Measurements from ENCODE around the gene ALDH1B1. TPM values are rescaled to one million over a fixed set of nuclear protein-coding genes. Genes with fewer than 3 reads are reported as not detected.

ALDH1B1 gene
- polyA plus RNA-seq, 1 experiment = 47.0 TPM

- no peak for DNase-seq (ENCODE audit: low read depth, low spot score)
- H3K27me3 ChIP-seq (ENCODE audit: control insufficient read depth, insufficient read depth, low read length) = peaks cover 33% of the 10 kb centered on the region
- H3K9me3 ChIP-seq (ENCODE audit: control insufficient read depth, insufficient read depth, low read length) = no peaks in the 10 kb centered on the region
- no peak overlapping the region for H3K4me3 ChIP-seq (ENCODE audit: low read depth, low read length)
- TF ChIP-seq, protein P1, sequence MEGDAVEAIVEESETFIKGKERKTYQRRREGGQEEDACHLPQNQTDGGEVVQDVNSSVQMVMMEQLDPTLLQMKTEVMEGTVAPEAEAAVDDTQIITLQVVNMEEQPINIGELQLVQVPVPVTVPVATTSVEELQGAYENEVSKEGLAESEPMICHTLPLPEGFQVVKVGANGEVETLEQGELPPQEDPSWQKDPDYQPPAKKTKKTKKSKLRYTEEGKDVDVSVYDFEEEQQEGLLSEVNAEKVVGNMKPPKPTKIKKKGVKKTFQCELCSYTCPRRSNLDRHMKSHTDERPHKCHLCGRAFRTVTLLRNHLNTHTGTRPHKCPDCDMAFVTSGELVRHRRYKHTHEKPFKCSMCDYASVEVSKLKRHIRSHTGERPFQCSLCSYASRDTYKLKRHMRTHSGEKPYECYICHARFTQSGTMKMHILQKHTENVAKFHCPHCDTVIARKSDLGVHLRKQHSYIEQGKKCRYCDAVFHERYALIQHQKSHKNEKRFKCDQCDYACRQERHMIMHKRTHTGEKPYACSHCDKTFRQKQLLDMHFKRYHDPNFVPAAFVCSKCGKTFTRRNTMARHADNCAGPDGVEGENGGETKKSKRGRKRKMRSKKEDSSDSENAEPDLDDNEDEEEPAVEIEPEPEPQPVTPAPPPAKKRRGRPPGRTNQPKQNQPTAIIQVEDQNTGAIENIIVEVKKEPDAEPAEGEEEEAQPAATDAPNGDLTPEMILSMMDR (IDR thresholded peaks at IDR 0.05; ENCODE audit: low read depth, low read length) = no peak
- H3K27ac ChIP-seq (ENCODE audit: low read depth, low read length) = no peak overlapping the region
- ChIA-PET POLR2A (no interaction called here), CTCF (no interaction called here)
Observed at GRCh38 chr9:38368731-38369130, 23.8 kb upstream of the ALDH1B1 start.

GRCh38 chr9:38370176-38370575 lies 22.3 kb upstream of the ALDH1B1 start:
- DNase-seq (ENCODE audit: low read depth, low spot score) = no peak
- TF ChIP-seq, protein P1 (IDR thresholded peaks at IDR 0.05; ENCODE audit: low read depth, low read length) = no peak
- H3K27me3 ChIP-seq (ENCODE audit: control insufficient read depth, insufficient read depth, low read length) = peaks cover 34% of the 10 kb centered on the region
- no peak overlapping the region for H3K27ac ChIP-seq (ENCODE audit: low read depth, low read length)
- H3K4me3 ChIP-seq (ENCODE audit: low read depth, low read length) = no peak overlapping the region
- no peaks in the 10 kb centered on the region for H3K9me3 ChIP-seq (ENCODE audit: control insufficient read depth, insufficient read depth, low read length)
- ChIA-PET POLR2A (no interaction called here), CTCF (interaction anchor here (1.4 to 1.7 kb wide), 2 partner anchors 27 to 456 kb away, joined by 4 read pairs; no protein-coding TSS in a partner anchor)

DNA sequence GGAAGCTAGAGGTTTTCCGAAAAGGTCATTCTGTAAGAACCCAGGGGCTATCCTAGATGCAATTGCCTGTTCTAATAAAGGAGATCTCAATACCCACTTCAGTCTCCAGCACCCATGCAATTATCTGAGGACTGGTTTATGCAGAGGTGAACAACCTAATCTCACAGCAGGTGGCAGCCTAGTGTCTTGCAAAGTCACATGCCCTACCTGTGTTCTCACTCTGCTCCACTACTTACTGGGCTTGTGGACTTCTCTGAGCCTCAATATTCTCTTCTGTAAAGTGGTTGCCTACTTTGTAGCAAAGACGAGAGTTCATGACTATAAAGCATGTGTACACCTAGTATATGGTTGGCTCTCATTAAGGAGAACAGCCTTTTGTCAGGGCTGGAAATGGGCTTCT lies 21.0 kb upstream of the ALDH1B1 start:
- CTCF ChIA-PET = interaction anchor here (1.4 to 1.7 kb wide), 3 partner anchors 26 to 458 kb away, joined by 4 to 6 read pairs (median 4); no protein-coding TSS in a partner anchor
- no peak for DNase-seq (ENCODE audit: low read depth, low spot score)
- no peak overlapping the region for H3K27ac ChIP-seq (ENCODE audit: low read depth, low read length)

DNA sequence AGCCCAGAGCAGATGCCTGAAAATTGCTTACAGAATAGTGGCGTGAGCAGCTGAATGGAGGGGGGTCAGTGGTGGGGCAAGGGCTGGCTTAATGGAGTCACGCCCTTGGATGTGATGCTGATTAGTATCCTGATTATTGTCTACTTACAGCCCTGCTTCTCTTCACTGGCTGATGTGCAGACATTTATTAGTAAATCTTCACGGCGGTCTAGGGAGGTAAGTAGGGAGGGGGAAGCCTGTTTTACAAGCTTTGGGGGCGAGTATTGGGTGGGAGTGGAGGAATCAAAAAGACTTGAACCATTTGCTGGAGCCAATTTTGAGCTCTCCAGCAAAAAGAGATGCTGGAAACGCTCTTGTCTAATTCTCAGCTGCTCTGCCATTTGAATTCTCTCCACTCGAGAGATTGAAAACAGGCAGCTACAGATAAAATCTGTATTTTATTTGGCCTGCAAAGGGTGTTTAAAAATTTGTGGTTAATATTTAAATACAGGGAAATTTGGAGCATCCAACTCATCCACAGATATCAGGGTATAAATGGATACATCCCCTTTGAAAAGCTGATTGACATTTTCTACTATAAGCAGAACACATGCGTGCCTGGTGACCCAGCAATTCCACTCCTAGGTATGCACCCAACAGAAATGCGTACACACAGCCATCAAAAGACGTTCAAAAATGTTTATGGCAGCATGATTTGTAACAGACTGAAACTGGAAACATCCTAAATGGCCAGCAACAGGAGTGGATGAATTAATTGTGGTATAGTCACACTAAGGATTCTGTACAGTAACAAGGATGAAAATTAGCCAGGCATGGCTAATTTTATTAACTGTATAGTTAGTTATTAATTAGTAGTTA lies 19.5 kb upstream of the ALDH1B1 start:
- Histone ChIP-seq H3K9me3 (ENCODE audit: control insufficient read depth, insufficient read depth, low read length) (peaks cover 3% of the 10 kb centered on the region; the same call in 1 of the 2 replicates), H3K27me3 (ENCODE audit: control insufficient read depth, insufficient read depth, low read length) (peaks cover 33% of the 10 kb centered on the region), H3K4me3 (ENCODE audit: low read depth, low read length) (no peak overlapping the region), H3K27ac (ENCODE audit: low read depth, low read length) (no peak overlapping the region)
- TF ChIP-seq, protein P1 (IDR thresholded peaks at IDR 0.05; ENCODE audit: low read depth, low read length) = no peak
- CTCF ChIA-PET = no interaction called here
- DNase-seq (ENCODE audit: low read depth, low spot score) = no peak
- POLR2A ChIA-PET = interaction anchor here (1.0 to 1.1 kb wide), 2 partner anchors 20 to 27 kb away, joined by 3 to 4 read pairs; no protein-coding TSS in a partner anchor

More for the DNA sequence above, 21.0 kb upstream of the ALDH1B1 start:
- POLR2A ChIA-PET = no interaction called here
- no peak overlapping the region for H3K4me3 ChIP-seq (ENCODE audit: low read depth, low read length)
- H3K27me3 ChIP-seq (ENCODE audit: control insufficient read depth, insufficient read depth, low read length) = peaks cover 35% of the 10 kb centered on the region
- H3K9me3 ChIP-seq (ENCODE audit: control insufficient read depth, insufficient read depth, low read length) = no peaks in the 10 kb centered on the region
- TF ChIP-seq, protein P1 (IDR thresholded peaks at IDR 0.05; ENCODE audit: low read depth, low read length) = peak; percentile 44

DNA sequence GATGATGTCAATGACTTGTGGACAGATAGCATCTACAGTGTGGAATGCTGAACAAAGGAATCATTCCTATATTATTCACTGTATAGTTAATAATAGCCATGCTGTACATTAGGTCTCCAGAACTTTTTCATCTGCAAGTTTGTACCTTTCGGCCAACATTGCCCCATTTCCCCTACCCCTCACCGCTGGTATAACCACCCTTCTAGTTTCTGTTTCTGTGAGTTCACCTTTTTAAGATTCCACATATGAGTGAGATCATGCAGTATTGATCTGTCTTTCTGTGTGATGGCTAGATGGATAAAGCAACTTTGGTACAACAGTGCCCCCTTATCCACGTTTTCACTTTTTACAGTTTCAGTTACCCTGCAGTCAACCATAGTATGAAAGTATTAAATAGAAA lies 18.8 kb upstream of the ALDH1B1 start:
- Histone ChIP-seq H3K27ac (ENCODE audit: low read depth, low read length) (no peak overlapping the region), H3K4me3 (ENCODE audit: low read depth, low read length) (no peak overlapping the region), H3K9me3 (ENCODE audit: control insufficient read depth, insufficient read depth, low read length) (peaks cover 3% of the 10 kb centered on the region; the same call in 1 of the 2 replicates), H3K27me3 (ENCODE audit: control insufficient read depth, insufficient read depth, low read length) (peaks cover 31% of the 10 kb centered on the region)
- DNase-seq (ENCODE audit: low read depth, low spot score) = no peak
- CTCF ChIA-PET = interaction anchor here (1.3 kb wide), 1 partner anchor 469 kb away, joined by 3 read pairs; no protein-coding TSS in a partner anchor
- TF ChIP-seq, protein P1 (IDR thresholded peaks at IDR 0.05; ENCODE audit: low read depth, low read length) = no peak
- POLR2A ChIA-PET = no interaction called here

All from AG04450 (cell line).